Esophagus muscularis mucosa (tissue), 3 donors: Measurements from ENCODE around the gene AKAP8.

Experiments
- POLR2A ChIP-seq: fragments of 450-650 bp; IDR thresholded peaks from one replicate; pipeline ENCODE4 v1.6.1; 2017; ENCODE audit warnings: antibody characterized with exemption, moderate library complexity, mild to moderate bottlenecking, low read depth
- TF ChIP-seq, protein P1 (sequence below), 3 experiments: fragments of 200-600 bp in 2 of 3; fragments of 450-650 bp in 1 of 3; sonication (generic) in 2 of 3; IDR thresholded peaks; one replicate each; pipeline ENCODE4 v1.5.1; 2017 to 2019; ENCODE audit warnings: antibody characterized with exemption in 3 of 3, mild to moderate bottlenecking in 2 of 3, moderate library complexity in 1 of 3

DNA sequence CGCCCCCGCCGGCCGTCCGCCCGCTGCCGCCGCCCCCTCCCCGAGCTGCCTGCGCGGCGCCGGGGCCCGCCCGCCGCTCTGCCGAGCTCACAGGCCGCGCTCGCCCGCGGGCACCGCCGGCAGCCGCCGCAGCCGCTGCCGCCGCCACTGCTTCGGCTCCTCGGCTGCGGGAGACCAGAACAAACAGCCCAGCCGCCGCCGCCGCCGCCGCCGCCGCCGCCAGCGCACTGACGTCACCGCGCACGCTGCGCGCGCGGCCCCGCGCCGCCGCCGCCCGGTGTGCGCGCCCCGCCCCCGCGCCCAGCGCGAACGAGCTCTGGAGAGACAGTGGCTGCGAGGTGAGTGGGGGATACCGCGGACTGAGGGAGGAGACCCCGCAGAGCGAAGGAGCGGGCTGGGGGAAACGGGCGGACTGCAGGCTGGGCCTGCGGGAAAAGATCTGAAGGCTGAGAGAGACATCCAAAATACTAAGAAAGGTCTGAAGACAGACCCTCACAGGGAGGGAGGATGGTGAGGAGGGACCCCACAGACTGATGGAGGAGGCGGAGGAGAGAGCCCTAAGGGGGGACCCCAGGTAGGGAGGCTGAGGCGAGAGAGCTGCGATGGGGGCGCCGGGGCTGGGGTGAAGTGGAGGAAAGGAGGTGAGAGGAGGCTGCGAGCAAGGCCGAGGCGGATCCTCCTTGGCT lies 47.1 kb downstream of the AKAP8 start, which contains the start of gene BRD4:
- TF ChIP-seq, protein P1, sequence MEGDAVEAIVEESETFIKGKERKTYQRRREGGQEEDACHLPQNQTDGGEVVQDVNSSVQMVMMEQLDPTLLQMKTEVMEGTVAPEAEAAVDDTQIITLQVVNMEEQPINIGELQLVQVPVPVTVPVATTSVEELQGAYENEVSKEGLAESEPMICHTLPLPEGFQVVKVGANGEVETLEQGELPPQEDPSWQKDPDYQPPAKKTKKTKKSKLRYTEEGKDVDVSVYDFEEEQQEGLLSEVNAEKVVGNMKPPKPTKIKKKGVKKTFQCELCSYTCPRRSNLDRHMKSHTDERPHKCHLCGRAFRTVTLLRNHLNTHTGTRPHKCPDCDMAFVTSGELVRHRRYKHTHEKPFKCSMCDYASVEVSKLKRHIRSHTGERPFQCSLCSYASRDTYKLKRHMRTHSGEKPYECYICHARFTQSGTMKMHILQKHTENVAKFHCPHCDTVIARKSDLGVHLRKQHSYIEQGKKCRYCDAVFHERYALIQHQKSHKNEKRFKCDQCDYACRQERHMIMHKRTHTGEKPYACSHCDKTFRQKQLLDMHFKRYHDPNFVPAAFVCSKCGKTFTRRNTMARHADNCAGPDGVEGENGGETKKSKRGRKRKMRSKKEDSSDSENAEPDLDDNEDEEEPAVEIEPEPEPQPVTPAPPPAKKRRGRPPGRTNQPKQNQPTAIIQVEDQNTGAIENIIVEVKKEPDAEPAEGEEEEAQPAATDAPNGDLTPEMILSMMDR (IDR thresholded peaks at IDR 0.05) = no peak
- no peak for TF ChIP-seq POLR2A
